Measurements from ENCODE around the gene NOL11.
"Not testable (repeated sequence)": the region's sequence is repeated elsewhere in the genome, so short reads cannot be mapped to it uniquely, and the experiment has no call there.

NOL11 gene

DNA sequence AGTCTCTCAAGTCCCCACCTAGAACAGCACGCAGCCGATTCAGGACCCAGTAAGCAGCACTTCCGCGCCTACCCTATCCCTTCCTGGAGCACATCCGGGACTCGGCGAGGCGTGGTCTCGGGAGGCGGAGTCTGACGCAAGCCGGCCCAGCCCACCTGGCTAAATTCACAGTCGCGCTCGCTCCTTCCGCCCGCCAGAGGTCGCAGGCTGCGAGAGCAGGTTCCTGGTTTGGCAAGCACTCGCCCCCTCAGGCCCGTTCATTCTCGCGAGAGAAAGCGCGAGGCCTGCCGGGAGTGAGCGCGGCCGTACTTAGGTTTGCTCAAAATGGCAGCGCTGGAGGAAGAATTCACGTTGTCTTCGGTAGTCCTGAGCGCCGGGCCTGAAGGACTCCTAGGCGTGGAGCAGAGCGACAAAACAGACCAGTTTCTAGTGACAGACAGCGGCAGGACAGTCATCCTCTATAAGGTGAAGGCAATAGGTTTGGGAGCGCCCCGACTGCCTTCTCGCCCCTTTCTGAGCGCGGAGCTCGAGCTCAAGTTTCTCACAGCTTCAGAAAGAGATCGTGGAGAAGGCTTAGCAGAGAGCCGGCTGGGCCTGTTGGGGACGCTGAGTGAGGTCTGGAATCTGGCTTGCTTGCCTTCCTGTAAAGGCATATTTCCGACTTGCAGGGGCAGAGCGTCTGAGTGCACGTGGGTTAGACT is at the start of gene NOL11:
Gene NOL11, plus strand, starts transcription at position 313 of the 701 bp plus-strand sequence. Its CDS starts 12 bp downstream, at position 325.
- peak; percentile 100 for DNase-seq (ENCODE audit: low spot score)

GRCh38 chr17:67671493-67671892 is 46.2 kb upstream of the NOL11 start:
- no peak for DNase-seq (ENCODE audit: low spot score)

DNA sequence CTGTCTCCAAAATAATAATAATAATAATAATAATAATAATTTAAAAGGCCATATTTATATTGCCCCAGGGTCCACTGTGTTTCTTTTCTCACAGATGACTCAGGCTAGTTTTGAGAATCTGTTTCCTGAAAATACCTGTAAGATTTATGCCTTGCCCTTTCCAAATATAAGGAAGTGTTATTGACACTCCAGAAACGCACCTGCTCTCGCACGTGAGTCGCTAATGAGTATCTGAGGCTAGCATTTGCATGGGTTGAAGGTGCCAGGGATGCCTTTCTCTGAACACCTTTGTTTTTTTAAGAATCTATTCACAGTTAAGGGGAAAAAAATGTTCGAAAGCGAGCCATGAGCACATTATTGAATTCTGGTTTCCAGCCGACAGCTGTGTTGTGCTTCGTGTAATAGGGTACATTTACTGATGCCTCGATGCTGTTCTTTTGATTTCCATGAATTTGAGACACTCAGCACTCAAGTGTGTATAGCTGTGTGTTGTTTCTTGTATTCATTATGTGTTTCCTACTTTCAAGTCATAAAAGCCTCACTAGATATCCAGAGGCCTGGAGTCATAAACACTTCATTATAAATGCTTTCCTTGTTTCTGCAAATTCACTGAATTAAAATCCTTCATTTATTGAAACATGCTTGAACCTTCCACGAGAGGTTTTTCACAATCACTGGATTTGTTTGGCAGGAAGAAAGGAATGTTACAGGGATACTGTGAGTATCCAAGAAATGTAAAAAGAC is 45.0 kb upstream of the NOL11 start:
- DNase-seq (ENCODE audit: low spot score): no peak

GRCh38 chr17:67675481-67675880 is 42.3 kb upstream of the NOL11 start:
- DNase-seq (ENCODE audit: low spot score): no peak

DNA sequence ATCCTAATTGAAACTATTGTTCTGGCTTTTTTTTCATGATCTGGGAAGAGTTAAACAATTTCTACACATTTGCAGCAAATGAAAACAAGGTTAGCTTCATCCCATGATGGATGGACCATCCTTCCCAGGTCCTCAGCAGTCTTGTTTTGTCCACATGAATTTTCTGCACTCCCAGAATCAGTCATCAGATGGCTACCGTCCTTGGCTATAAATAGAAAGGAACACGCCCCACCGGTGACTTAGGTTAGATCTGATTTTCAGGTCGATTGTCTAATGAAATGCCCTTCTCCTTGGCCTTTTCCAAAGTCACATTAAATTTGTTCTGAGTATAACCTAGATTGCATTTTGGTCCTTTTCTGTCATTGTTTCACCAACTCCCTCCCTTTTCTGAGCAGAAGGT is 41.4 kb upstream of the NOL11 start:
- DNase-seq (ENCODE audit: low spot score): no peak

GRCh38 chr17:67678414-67678813 is 39.3 kb upstream of the NOL11 start:
- DNase-seq (ENCODE audit: low spot score): peak; percentile 13

DNA sequence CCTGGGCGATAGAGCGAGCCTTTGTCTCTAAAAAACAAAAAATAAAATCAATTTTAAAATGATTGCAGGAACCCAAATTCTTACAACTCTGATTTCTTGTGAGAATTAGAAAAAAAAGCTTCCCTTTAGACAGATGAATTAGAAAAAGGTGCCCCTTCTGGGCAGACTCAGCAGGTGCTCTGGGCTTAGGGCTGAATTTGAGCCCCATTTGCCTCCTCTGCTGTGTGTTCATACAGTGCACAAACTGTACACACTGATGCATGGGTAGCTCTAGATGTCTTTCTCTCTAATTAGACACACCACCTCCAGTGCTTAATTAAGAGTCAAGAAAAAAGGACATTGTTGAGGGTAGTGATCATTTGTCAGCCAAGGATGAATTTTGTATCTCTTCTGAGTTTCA is 38.5 kb upstream of the NOL11 start:
- no peak for DNase-seq (ENCODE audit: low spot score)

GRCh38 chr17:67679721-67680120 is 38.0 kb upstream of the NOL11 start:
- no peak for DNase-seq (ENCODE audit: low spot score)

DNA sequence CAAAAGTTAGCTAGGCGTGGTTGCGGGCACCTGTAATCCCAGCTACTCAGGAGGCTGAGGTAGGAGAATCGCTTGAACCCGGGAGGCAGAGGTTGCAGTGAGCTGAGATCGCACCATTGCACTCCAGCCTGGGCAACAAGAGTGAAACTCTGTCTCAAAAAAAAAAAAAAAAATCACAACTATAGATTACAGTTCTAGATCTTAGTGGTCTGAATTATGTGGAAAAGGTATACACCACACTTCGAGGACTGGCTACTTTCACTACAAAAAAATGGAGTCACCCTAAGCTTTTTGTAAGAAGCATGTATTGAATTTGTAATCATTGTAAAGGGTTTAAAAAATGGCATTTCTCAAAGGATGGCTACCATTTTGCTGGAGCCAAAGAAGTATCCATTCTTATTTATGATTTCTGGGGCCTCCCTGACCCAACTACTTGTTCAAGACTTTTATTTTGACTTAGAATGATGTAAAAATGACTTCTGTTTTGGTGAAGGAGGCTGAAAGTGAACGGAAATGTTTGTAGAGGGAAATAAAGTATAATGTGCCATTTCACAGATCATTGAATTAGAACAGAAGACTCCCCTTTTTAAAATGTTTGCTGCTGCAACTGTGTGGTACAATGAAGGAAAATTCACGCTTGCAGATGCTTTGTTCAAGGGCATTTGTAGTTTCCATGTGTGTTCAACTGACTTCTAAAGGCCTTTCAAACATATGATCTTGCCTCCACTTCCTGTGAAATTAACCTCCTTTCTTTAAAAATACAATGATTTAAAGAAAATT is 37.1 kb upstream of the NOL11 start:
- no peak for DNase-seq (ENCODE audit: low spot score)

DNA sequence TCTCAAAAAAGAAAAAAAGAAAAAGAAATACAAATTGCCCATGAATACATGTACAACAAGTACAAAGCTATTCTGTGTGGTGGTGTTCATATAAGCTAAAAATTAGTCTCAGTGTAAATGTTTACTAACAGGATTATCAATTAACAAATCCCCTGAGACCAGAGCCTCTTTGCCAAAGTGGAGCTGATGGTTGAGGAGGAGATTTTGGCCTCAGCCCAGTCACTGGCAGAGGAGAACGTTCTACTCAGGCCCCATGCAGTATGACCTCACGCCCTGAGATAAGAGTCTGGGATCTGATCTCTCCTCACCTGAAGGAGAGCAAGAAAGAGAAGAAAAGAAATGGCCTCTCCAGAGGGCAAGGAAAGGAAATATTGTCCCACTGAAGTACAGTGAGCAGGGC is 35.5 kb upstream of the NOL11 start:
- DNase-seq (ENCODE audit: low spot score): no peak

DNA sequence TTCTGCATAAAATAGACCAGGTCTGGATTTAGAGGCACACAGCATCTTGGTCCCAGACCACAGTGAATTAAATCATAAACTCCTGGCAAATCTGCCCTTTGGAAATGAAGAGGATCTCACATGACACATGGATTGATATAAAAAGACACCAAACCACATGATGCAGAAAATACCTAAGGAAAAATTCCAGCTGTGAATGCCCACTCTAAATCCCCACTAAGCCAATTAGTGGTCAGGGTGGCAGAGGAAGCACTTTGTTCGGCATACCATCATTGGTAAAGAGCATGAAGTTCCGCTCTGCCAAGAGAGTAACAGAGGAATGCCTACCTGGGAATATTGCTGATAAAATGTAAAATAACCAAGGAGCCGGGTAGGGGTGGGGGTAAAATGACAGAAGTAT is 32.4 kb upstream of the NOL11 start:
- DNase-seq (ENCODE audit: low spot score): no peak

DNA sequence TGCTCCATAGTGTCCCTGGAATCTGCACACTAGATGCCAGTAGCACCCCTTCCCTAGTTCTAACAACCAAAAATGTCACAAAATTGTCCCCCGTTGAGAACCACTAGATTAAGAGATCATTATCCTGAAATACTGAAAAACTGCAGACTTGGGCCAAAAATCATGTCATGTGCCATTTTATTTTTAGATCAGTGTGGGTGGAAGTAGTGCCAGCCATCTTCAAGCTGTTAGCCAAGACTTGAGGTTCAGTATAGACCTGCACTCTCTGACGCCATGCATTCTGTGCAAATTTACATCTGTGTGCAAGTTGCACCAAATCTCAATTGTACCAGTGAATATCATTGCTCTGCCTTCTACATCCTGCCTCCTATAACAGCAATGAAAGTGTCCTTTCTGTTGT is 31.5 kb upstream of the NOL11 start:
- DNase-seq (ENCODE audit: low spot score): no peak

DNA sequence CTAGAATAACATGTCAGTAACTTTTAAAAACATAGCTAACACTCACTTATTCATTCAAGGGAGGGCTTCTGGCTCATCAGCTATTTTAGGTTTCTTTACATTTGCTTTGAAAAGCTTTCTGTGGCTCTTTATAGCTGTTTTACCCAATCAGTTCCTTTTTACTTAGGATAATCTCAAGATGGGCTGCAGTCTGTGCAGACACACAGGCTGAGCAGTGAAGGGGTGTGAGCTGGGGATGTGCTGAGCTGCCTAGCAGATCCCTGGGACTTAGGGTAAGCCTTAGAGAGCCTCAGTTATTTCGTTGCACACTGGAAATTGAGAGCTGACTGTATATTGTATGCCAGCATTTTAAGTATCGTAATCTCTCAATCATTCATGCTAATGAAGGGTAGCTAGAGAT is 30.2 kb upstream of the NOL11 start:
- no peak for DNase-seq (ENCODE audit: low spot score)

- DNase-seq (ENCODE audit: low spot score): peak; percentile 62
These were observed 28.1 kb upstream of the NOL11 start for GRCh38 chr17:67689534-67690177.

- DNase-seq (ENCODE audit: low spot score): no peak
These were observed 23.9 kb upstream of the NOL11 start for GRCh38 chr17:67693811-67694210.

- DNase-seq (ENCODE audit: low spot score): no peak
These were observed 21.4 kb upstream of the NOL11 start for GRCh38 chr17:67696347-67696746.

GRCh38 chr17:67696853-67697498 is 20.8 kb upstream of the NOL11 start:
- no peak for DNase-seq (ENCODE audit: low spot score)

DNA sequence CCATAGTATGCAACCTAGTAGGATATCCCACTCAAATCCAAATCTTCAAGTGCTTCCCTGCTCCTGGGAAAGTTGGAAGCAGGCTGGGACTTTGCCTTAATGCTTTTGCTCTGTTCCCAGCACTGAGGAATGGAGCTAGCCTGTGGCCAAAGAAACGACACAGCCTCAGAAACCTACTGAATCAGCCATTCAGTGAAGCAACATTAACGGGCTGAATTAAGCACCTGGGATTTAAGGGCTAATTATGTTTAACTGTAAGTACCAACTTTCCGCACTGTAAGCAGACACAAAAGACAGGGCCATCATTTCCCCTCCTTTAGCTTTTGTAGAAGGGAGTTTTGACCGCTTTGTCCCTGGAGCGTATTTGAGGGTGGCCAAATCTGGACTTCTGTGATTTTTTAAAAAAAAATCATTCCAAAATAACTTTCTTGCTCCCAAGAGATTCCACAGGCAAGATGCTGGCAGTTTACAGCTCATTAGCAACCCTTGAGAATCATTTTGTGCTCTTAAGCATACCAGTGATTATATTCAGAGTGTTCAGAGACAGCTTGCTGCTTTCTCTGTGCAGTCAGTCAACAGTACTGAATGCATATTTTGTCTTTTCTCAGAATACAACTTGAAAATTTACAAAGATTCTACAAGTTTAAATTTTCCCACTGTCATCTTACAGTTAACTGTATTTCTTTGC is 17.6 kb upstream of the NOL11 start:
- no peak for DNase-seq (ENCODE audit: low spot score)

DNA sequence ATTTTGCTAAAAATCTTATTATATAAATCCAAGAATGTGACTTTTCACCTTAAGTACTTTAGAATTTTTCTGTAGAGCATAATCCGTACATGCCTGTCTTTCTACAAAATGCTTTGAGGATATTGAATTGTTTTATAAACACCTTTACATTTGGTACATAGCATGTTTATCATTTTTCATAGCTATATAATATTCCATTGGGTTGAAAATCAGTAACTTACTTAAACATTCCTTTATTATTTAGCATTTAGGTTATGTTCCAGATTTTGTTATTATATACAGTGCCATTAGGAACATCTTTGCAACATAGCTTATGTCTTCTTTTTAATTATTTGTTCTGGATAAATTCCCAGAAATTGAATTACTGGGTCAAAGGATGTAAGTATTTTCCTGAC is 17.0 kb upstream of the NOL11 start:
- DNase-seq (ENCODE audit: low spot score): no peak

GRCh38 chr17:67702861-67703260 is 14.9 kb upstream of the NOL11 start:
- DNase-seq (ENCODE audit: low spot score): not testable (repeated sequence)

DNA sequence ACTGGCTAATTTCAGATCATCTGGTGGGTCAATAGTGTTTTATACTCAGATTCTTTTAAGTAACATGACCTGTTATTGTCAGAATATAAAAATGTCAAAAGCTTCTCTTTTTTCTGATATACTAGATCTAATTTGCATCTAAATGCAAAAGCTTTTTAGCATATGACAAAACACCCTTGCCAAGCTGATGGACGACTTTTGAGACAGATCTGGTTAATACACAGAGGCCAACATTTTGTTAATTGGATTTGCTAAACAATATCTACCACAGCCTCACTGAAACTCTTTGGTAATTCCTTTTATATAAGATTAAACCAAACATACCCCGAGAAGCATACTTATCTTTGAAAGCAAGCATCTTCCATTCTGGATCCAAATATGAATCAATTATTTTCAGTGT is 10.3 kb upstream of the NOL11 start:
- no peak for DNase-seq (ENCODE audit: low spot score)
